HUES48 (cell line): ENCODE results near the gene EFNA2.
"Not testable (repeated sequence)": the region's sequence is repeated elsewhere in the genome, so short reads cannot be mapped to it uniquely, and the experiment has no call there.

ENCODE experiments used
- H3K27ac ChIP-seq: one replicate; pipeline ENCODE4 v1.7.0; 2013; ENCODE audit warnings: low read depth, low read length, inconsistent platforms
- H3K27me3 ChIP-seq: 2 replicates; pipeline ENCODE4 v1.6.1; 2013; ENCODE audit warnings: mild to moderate bottlenecking, low read length; ENCODE audit not compliant: control insufficient read depth, insufficient read depth
- H3K36me3 ChIP-seq: 2 replicates; pipeline ENCODE4 v1.6.1; 2013; ENCODE audit warnings: low read length; ENCODE audit not compliant: control insufficient read depth, insufficient read depth
- H3K4me1 ChIP-seq: 2 replicates; pipeline ENCODE4 v1.6.1; 2013; ENCODE audit warnings: mild to moderate bottlenecking, low read length; ENCODE audit not compliant: control insufficient read depth, insufficient read depth
- H3K4me3 ChIP-seq: 2 replicates; pipeline ENCODE4 v1.5.1; 2013; ENCODE audit warnings: mild to moderate bottlenecking, low read depth, low read length
- H3K9ac ChIP-seq: 2 replicates; pipeline ENCODE4 v1.6.1; 2013; ENCODE audit warnings: mild to moderate bottlenecking, low read depth, low read length, moderate library complexity
- H3K9me3 ChIP-seq: 2 replicates; pipeline ENCODE4 v1.6.1; 2013; ENCODE audit warnings: low read length; ENCODE audit not compliant: control insufficient read depth, insufficient read depth

EFNA2 gene

DNA sequence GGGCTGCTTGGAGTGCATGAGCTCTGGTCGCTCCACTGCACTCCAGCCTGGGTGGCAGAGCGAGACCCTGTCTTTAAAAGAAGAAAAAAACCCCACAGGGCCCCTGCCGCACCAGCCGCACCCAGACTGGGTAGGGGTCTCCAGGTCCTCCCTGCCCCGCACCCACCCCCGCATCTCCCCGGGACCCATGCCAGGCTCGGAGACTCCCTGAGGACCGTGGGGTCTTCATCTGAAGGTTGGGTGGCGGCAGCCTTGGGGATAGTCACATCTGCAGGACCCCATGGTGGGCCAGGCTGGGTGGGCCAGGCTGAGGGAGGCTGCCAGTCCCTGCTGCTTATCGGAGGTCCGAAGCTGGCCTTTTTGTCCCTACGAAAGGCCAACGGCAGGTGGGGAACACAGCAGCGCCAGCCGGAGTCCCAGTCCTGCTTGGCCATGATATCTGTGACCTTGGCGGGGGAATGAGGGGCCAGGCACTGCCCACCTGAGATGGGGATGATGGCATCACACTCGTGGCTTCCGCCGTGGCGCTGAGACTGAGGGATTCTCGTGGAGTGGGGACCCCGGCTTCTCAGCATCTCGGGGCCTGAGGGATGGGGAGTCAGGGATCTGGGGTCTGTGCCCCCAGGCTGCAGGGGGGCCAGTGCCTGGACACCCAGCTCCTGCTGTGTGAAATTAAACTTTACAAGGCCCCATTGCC, 11.1 kb downstream of the EFNA2 start:
- H3K27me3 ChIP-seq, result peaks cover 4% of the 10 kb centered on the region; the same call in 1 of the 2 replicates
- H3K36me3 ChIP-seq, result no peaks in the 10 kb centered on the region
- H3K4me1 ChIP-seq, result no peaks in the 10 kb centered on the region; the same call in 1 of the 2 replicates
- H3K9ac ChIP-seq, result no peak overlapping the region
- no peak overlapping the region for H3K4me3 ChIP-seq
- no peaks in the 10 kb centered on the region for H3K9me3 ChIP-seq
- H3K27ac ChIP-seq, result no peak overlapping the region

DNA sequence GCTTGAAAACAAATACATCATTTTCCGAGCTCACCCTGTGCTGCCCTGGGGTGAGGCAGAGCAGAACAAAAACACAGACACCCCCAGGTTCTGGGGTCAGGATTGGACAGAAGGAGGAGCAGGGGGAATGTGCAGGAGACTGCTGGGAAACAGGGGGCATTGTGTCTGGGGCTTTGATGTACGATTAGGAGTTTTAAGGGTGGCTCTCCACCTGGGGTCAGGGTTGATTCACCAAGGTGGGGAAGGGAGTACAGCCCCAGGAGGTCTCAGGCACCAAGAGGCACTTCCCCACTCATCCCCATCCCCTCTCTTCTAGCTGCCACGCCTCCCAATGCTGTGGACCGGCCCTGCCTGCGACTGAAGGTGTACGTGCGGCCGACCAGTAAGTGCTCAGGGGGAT, 12.6 kb downstream of the EFNA2 start:
- Histone ChIP-seq H3K27ac (no peak overlapping the region), H3K36me3 (no peaks in the 10 kb centered on the region), H3K9me3 (no peaks in the 10 kb centered on the region), H3K9ac (no peak overlapping the region), H3K4me1 (no peaks in the 10 kb centered on the region; the same call in 1 of the 2 replicates), H3K27me3 (peaks cover 4% of the 10 kb centered on the region; the same call in 1 of the 2 replicates), H3K4me3 (no peak overlapping the region)

DNA sequence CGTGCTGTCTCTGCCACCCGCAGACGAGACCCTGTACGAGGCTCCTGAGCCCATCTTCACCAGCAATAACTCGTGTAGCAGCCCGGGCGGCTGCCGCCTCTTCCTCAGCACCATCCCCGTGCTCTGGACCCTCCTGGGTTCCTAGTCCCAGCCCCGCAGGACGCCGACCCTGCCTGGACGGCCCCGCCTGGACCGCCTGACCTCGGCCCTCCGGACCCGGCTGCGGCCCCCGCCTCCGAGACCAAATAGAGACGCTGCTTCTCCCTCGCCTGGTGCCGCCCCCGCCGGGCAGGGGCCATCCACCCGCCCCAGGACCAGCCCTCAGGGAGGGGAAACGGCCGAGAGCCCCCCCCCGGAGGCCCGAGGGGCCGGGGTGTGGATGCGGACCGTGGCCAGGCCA, 14.1 kb downstream of the EFNA2 start:
- H3K36me3 ChIP-seq, result no peaks in the 10 kb centered on the region
- H3K9ac ChIP-seq, result no peak overlapping the region
- H3K4me1 ChIP-seq, result no peaks in the 10 kb centered on the region; the same call in 1 of the 2 replicates
- H3K27me3 ChIP-seq, result peaks cover 2% of the 10 kb centered on the region; the same call in 1 of the 2 replicates
- no peak overlapping the region for H3K27ac ChIP-seq
- no peak overlapping the region for H3K4me3 ChIP-seq
- H3K9me3 ChIP-seq, result no peaks in the 10 kb centered on the region

DNA sequence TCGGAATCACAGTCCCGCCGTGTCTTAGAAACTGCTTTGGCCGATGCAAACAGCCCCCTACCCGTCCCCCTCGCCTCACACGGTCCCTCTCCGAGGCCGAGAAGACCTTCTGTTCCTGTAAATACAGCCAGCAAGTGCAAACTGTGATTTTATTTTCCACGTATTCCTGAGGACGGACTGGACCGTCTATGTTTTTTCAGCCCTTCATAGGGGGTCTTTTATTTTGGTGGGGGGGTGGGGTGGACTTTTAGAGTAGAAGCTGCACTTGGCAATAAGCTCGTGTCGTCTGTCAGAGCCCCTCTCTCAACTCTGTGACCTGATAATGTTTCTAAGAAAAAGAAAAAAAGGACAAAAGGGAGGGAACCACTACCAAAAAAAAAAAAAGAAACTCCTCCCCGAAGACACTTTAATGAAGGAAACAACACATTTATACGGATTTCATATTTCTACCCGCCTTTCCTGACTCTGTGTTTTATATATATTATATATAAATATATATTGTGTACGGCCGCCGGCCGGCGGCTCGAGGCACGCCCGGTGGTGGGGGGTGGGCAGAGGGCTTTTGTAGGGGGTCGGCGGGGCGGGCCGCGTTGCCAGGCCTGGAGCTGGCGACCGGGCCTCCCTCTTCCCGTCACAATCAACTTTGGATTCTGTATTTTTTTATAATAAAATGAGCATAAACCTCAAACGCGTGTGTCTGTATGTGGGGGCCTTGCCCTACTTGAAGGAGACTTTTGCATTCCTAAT, 15.2 kb downstream of the EFNA2 start:
- Histone ChIP-seq H3K36me3 (no peaks in the 10 kb centered on the region), H3K9me3 (no peaks in the 10 kb centered on the region), H3K9ac (no peak overlapping the region), H3K4me3 (no peak overlapping the region), H3K27ac (no peak overlapping the region), H3K27me3 (no peaks in the 10 kb centered on the region), H3K4me1 (no peaks in the 10 kb centered on the region)

DNA sequence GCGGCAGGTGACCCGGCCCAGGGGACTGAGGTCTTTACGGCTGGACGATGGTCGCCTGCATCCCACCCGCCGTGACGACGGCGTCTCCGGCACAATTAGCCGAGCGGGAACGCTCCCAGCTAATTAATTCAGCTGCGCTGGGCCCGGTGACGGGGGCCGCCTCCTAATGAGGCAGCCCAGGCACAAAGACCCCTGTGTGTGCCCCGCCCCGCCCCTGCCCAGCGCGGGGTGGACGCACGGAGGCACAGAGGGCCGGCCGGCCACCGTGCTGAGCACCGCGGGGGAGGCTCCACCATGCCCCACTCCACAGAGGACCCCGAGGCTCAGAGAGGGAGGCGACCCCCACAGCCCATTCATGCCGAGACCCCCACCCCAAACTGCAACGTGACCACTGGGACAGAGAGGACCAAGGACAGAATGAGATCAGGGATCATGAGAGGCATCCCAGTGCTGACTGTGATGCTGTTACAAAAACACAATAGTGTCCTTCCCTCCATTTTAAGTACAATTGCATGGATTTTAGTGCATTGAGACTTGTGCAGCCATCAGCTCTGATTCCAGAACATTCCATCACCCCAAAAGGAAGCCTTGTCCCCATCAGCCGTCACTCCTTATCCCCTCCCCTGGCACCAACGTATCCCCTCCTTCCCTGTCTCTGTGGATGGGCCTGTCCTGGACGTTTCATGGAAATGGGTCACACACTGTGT, 17.0 kb downstream of the EFNA2 start:
- Histone ChIP-seq H3K27ac (no peak overlapping the region), H3K9me3 (no peaks in the 10 kb centered on the region), H3K4me1 (no peaks in the 10 kb centered on the region), H3K36me3 (no peaks in the 10 kb centered on the region), H3K9ac (no peak overlapping the region), H3K4me3 (no peak overlapping the region), H3K27me3 (no peaks in the 10 kb centered on the region)

DNA sequence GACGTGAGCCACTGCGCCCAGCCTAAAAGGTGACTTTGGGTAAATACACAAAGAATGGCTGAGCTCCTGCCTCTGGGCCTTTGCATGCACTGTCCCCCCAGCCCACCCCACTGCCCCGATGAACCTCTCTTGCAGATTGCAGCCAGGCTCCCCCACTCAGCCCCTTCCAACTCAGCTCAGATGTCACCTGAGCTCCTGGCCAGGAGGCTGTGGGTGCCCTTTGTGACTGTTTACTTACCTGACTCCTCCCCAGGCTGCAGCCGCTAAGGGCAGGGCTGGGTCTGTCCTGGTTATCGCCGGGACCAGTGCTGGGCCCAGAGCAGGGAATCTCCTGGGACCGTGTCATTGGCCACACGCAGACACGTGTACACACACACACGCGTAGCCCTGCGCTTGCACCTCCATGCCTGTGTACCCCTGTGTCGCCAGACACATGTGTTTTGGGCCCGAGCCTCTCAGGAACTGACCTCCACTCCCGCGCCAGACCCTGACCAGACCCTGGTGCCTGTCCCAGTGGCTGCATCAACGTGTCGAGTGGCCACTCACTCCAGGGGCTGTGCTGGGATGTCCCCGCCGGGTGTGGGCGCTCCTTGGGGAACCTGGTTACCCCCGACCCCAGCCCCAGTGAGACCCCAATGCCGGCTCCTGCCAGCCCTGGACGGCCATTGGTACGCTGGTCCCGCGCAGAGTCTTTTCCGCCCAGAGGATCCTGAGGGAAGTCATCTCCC, 18.7 kb downstream of the EFNA2 start:
- Histone ChIP-seq H3K9ac (no peak overlapping the region), H3K36me3 (no peaks in the 10 kb centered on the region), H3K4me1 (no peaks in the 10 kb centered on the region), H3K27ac (no peak overlapping the region), H3K27me3 (no peaks in the 10 kb centered on the region), H3K4me3 (no peak overlapping the region), H3K9me3 (no peaks in the 10 kb centered on the region)

DNA sequence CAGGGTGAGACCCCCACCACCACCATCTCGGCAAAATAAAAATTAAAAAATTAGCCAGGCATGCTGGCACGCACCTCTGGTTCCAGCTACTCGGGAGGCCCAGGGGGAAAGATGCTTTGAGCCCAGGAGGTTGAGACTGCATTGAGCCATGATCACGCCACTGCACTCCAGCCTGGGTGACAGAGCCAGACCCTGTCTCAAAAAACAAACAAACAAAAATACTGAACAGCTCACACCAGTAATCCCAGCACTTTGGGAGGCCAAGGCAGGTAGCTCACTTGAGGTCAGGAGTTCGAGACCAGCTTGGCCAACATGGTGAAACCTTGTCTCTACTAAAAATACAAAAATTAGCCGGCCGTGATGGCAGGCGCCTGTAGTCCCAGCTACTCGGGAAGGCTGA, 19.7 kb downstream of the EFNA2 start:
- not testable (repeated sequence) for H3K27me3 ChIP-seq, H3K4me1 ChIP-seq, H3K36me3 ChIP-seq, H3K4me3 ChIP-seq, H3K9ac ChIP-seq, H3K27ac ChIP-seq, H3K9me3 ChIP-seq

DNA sequence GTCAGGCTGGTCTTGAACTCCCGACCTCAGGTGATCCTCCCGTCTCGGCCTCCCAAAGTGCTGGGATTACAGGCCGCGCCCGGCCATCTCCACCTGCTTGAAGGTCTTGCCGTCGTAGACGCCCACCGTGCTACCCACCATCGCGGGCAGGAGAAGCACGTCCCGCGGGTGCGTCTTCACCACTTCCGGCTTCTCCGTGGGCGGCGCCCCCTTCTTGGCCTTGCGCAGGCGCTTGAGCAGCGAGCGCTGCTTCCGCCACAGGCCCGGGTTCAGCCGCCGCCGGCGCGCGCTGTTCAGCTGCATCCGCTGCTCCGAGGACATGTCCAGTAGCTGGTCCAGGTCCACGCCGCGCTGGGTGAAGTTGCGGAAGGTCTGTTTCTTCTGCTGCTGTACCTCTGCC, 21.6 kb downstream of the EFNA2 start:
- Histone ChIP-seq H3K4me1 (no peaks in the 10 kb centered on the region), H3K9me3 (no peaks in the 10 kb centered on the region), H3K27ac (no peak overlapping the region), H3K4me3 (no peak overlapping the region), H3K27me3 (no peaks in the 10 kb centered on the region), H3K36me3 (no peaks in the 10 kb centered on the region), H3K9ac (no peak overlapping the region)

DNA sequence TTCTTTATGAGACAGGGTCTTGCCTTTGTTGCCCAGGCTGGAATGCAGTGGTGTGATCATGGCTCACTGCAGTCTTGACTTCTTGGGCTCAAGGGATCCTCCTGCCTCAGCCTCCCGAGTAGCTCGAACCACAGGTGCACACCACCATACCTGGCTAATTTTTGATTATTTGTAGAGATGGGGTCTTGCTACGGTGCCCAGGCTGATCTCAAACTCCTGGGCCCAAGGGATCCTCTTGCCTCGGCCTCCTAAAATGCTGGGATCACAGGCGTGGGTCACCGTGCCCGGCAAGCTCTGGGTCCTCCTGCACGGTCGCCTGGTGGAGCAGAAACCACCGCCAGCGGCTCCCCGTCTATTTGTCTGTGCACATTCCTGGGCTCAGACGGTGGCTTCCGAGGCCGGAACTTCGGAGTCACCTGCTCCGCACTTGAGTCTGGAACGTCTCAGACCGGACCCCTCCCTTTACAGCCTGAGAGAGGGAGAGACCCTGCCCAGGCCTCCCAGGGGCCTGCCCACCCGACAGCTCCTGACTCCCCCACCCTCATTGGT, 22.2 kb downstream of the EFNA2 start:
- no peaks in the 10 kb centered on the region for H3K36me3 ChIP-seq
- no peak overlapping the region for H3K27ac ChIP-seq
- H3K4me1 ChIP-seq, result no peaks in the 10 kb centered on the region
- no peaks in the 10 kb centered on the region for H3K27me3 ChIP-seq
- no peak overlapping the region for H3K4me3 ChIP-seq
- no peaks in the 10 kb centered on the region for H3K9me3 ChIP-seq
- no peak overlapping the region for H3K9ac ChIP-seq

DNA sequence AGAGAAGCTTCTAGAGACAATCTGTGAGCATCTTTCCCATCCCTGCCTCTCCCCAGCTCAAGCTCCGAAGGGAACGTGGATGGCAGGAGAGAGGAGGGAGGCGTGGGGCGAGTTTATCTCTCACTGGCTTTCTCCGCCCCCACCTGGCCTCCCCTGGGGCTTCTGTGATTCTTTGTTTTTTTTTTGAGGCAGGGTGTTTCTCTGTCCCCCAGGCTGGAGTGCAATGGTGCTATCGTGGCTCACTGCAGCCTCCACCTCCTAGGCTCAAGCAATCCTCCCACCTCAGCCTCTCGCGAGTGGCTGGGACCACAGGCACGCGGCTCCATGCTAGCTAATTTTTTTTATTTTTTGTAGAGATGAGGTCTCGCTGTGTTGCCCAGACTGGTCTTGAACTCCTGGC, 23.0 kb downstream of the EFNA2 start:
- no peak overlapping the region for H3K27ac ChIP-seq
- no peak overlapping the region for H3K9ac ChIP-seq
- no peaks in the 10 kb centered on the region for H3K9me3 ChIP-seq
- no peaks in the 10 kb centered on the region for H3K4me1 ChIP-seq
- H3K36me3 ChIP-seq, result no peaks in the 10 kb centered on the region
- H3K27me3 ChIP-seq, result no peaks in the 10 kb centered on the region
- H3K4me3 ChIP-seq, result no peak overlapping the region
